Sigmoid colon (tissue), 4 donors: Measurements from ENCODE around the gene ERP44.

Experiments used
- EP300 ChIP-seq, 4 donors: sonication (generic); formaldehyde crosslinking; IDR thresholded peaks; one replicate each; pipeline ENCODE4 v1.6.1; 2017; ENCODE audit warnings: antibody characterized with exemption in 4 of 4
- POLR2A ChIP-seq, 2 donors: fragments of 450-650 bp; IDR thresholded peaks; one replicate each; pipeline ENCODE4 v1.6.1; 2016; ENCODE audit warnings: antibody characterized with exemption in 2 of 2, mild to moderate bottlenecking in 2 of 2, moderate library complexity in 2 of 2
- POLR2AphosphoS5 ChIP-seq, 4 donors: sonication (generic); formaldehyde crosslinking; IDR thresholded peaks; one replicate each; pipeline ENCODE4 v1.6.1; 2017; ENCODE audit warnings: antibody characterized with exemption in 4 of 4
- TF ChIP-seq, protein P1 (sequence below), 4 experiments: fragments of 450-650 bp in 3 of 4; fragments of 200-600 bp in 1 of 4; IDR thresholded peaks; one replicate each; pipeline ENCODE4 v1.5.1; 2016 to 2019; ENCODE audit warnings: antibody characterized with exemption in 4 of 4, mild to moderate bottlenecking in 3 of 4, moderate library complexity in 2 of 4

DNA sequence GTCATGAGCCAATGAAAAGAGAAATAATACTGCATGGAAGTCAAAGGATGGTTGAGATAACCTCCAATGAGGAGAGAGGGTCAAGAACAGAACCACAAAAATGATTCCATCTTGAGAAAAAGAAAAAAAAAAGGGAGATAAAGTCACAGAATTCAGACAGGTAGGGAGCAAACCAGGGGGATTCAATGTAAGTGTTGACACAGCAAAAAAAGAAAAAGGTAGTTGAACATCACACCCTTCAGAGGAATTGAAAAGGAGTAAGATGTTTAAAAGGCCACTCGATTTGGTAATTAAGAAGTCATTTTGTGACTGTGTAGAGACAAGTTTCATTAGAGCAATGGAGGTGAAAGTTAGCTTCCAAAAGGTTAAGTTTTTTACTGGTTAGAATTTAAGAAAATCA, 79.3 kb downstream of the ERP44 start:
- TF ChIP-seq, protein P1, sequence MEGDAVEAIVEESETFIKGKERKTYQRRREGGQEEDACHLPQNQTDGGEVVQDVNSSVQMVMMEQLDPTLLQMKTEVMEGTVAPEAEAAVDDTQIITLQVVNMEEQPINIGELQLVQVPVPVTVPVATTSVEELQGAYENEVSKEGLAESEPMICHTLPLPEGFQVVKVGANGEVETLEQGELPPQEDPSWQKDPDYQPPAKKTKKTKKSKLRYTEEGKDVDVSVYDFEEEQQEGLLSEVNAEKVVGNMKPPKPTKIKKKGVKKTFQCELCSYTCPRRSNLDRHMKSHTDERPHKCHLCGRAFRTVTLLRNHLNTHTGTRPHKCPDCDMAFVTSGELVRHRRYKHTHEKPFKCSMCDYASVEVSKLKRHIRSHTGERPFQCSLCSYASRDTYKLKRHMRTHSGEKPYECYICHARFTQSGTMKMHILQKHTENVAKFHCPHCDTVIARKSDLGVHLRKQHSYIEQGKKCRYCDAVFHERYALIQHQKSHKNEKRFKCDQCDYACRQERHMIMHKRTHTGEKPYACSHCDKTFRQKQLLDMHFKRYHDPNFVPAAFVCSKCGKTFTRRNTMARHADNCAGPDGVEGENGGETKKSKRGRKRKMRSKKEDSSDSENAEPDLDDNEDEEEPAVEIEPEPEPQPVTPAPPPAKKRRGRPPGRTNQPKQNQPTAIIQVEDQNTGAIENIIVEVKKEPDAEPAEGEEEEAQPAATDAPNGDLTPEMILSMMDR (IDR thresholded peaks at IDR 0.05), result no peak
- TF ChIP-seq POLR2A (IDR thresholded peaks at IDR 0.05) (no peak), POLR2AphosphoS5 (IDR thresholded peaks at IDR 0.05) (no peak), EP300 (IDR thresholded peaks at IDR 0.05) (no peak)
